Stomach (tissue), 4 donors: ENCODE data around the gene R3HDM2.

Experiments used
- POLR2A ChIP-seq, 4 donors: fragments of 450-650 bp; IDR thresholded peaks; one replicate each; pipeline ENCODE4 v1.6.1; 2016; ENCODE audit warnings: antibody characterized with exemption in 4 of 4, control low read depth in 2 of 4, mild to moderate bottlenecking in 1 of 4, moderate library complexity in 1 of 4
- TF ChIP-seq, protein P1 (sequence below), 7 experiments: fragments of 450-650 bp in 4 of 7; fragments of 200-600 bp in 3 of 7; sonication (generic) in 3 of 7; IDR thresholded peaks; one replicate each; pipeline ENCODE4 v1.5.1; 2016 to 2019; ENCODE audit warnings: antibody characterized with exemption in 7 of 7, control low read depth in 2 of 7, mild to moderate bottlenecking in 1 of 7

DNA sequence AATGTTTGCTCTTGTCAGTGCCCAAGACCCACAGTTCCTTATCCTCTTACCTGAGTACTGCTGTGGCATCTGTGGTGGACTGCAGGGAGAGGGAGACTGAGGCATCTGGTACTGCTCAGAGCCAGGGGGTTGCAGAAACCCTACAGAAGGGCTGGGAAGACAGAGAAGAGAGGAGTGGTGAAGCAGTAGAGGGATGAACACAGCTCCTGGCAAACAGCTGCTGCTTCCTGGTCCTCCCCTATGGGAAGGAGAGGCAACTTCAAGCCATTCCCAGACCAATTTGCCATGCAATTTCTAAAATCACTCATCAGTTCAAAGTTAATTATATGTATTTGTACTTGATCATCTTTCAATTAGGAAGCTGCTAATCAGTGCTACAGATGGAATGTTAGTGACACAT, 164.2 kb downstream of the R3HDM2 start:
- TF ChIP-seq, protein P1, sequence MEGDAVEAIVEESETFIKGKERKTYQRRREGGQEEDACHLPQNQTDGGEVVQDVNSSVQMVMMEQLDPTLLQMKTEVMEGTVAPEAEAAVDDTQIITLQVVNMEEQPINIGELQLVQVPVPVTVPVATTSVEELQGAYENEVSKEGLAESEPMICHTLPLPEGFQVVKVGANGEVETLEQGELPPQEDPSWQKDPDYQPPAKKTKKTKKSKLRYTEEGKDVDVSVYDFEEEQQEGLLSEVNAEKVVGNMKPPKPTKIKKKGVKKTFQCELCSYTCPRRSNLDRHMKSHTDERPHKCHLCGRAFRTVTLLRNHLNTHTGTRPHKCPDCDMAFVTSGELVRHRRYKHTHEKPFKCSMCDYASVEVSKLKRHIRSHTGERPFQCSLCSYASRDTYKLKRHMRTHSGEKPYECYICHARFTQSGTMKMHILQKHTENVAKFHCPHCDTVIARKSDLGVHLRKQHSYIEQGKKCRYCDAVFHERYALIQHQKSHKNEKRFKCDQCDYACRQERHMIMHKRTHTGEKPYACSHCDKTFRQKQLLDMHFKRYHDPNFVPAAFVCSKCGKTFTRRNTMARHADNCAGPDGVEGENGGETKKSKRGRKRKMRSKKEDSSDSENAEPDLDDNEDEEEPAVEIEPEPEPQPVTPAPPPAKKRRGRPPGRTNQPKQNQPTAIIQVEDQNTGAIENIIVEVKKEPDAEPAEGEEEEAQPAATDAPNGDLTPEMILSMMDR (IDR thresholded peaks at IDR 0.05): no peak
- no peak for TF ChIP-seq POLR2A (IDR thresholded peaks at IDR 0.05)
